Measurements from ENCODE around the gene TMEM87B. TPM values are rescaled to one million over a fixed set of nuclear protein-coding genes. Genes with fewer than 3 reads are reported as not detected.

The TMEM87B gene
- total RNA-seq, 1 experiment from 2014 or later, result 10.5 TPM

GRCh38 chr2:112055730-112056625 is 909 bp downstream of the TMEM87B start:
- H3K9me3 Mint-ChIP-seq, result no peaks in the 10 kb centered on the region
- Histone ChIP-seq H2AK5ac (ENCODE audit: insufficient read length, low read length) (no peak overlapping the region), H2BK120ac (ENCODE audit: low read depth, low read length, poor library complexity, severe bottlenecking) (no peak overlapping the region)

More at GRCh38 chr2:112055730-112056625, 909 bp downstream of the TMEM87B start:
- TF ChIP-seq CTCF (conservative IDR thresholded peaks at IDR 0.05), result no peak
- H4K20me1 ChIP-seq (ENCODE audit: control insufficient read depth, insufficient read depth, insufficient read length), result no peaks in the 10 kb centered on the region
- H3K4me1 Mint-ChIP-seq, result peaks cover 13 to 23% of the 10 kb centered on the region in 2 experiments
- no peak overlapping the region for H2AFZ ChIP-seq (ENCODE audit: low read length)
- no peak overlapping the region for H3K4ac ChIP-seq (ENCODE audit: low read depth, low read length)
- H2BK20ac ChIP-seq (ENCODE audit: low read depth, low read length, poor library complexity, severe bottlenecking), result no peak overlapping the region
- H4K91ac ChIP-seq (ENCODE audit: insufficient read length, low read depth, low read length), result no peak overlapping the region
- peak overlapping the region; percentile 35 for H3K9ac ChIP-seq (ENCODE audit: extremely low read depth, insufficient read length, low read length)
- no CpG with 5 or more reads among the region's 42 CpGs for WGBS (ENCODE audit: extremely low coverage, insufficient read length, low lambda C conversion rate)
- H3K56ac ChIP-seq (ENCODE audit: insufficient read length, low read depth, low read length), result no peak overlapping the region
- H3K14ac ChIP-seq (ENCODE audit: insufficient read depth, low read length), result 0 out of 2 replicates have a peak overlapping the region, but pooled peaks have one; percentile 72
- H3K4me3 Mint-ChIP-seq, result peak overlapping the region; percentile 90 to 92
- no peak overlapping the region for H3T11ph ChIP-seq (ENCODE audit: low read length)
- H3K4me2 ChIP-seq (ENCODE audit: insufficient read depth, insufficient read length, low read length), result peak overlapping the region; percentile 70
- H3K18ac ChIP-seq (ENCODE audit: insufficient read length, low read depth, low read length), result no peak overlapping the region
- H3K9me3 ChIP-seq (ENCODE audit: control insufficient read depth, low read depth, low read length), result no peaks in the 10 kb centered on the region
- no peak overlapping the region for H2BK5ac ChIP-seq (ENCODE audit: insufficient read length, low read length)
- peaks cover 0 to 4% (median 4%) of the 10 kb centered on the region in 3 experiments; a peak in 1 of 7 replicates for H3K36me3 Mint-ChIP-seq (ENCODE audit: insufficient read depth in 1 of 3, low read depth in 3 of 3)
- peaks cover 6% of the 10 kb centered on the region for H3K23me2 ChIP-seq (ENCODE audit: insufficient read length, low read depth, low read length, poor library complexity, severe bottlenecking)
- no peaks in the 10 kb centered on the region for H3K27me3 ChIP-seq (ENCODE audit: insufficient read depth, low read length)
- H4K5ac ChIP-seq (ENCODE audit: insufficient read length, low read depth, low read length), result no peak overlapping the region
- H3K79me2 ChIP-seq (ENCODE audit: insufficient read depth, low read length), result no peaks in the 10 kb centered on the region
- peaks cover 9% of the 10 kb centered on the region for H3K27me3 Mint-ChIP-seq (ENCODE audit: low read depth)
- H2BK15ac ChIP-seq (ENCODE audit: low read depth, low read length), result no peak overlapping the region
- DNase-seq, result no peak
- H3K23ac ChIP-seq (ENCODE audit: insufficient read length, low read depth, low read length), result no peak overlapping the region
- H3K4me1 ChIP-seq (ENCODE audit: insufficient read depth, low read length), result no peaks in the 10 kb centered on the region
- no peak overlapping the region for H3K27ac ChIP-seq (ENCODE audit: insufficient read length, low read depth, low read length)
- H4K8ac ChIP-seq (replicated peaks; ENCODE audit: insufficient read length, low read depth, low read length), result no peak overlapping the region
- H2BK12ac ChIP-seq (ENCODE audit: insufficient read length, low read depth, low read length), result no peak overlapping the region
- H3K79me1 ChIP-seq (ENCODE audit: insufficient read depth, low read depth, low read length, poor library complexity, severe bottlenecking), result no peaks in the 10 kb centered on the region
- H3K27ac Mint-ChIP-seq, result no peak overlapping the region; a peak in 1 of 7 replicates
